Uterus (tissue), 4 donors: ENCODE results near the gene RTP1. TPM values are rescaled to one million over a fixed set of nuclear protein-coding genes. Genes with fewer than 3 reads are reported as not detected.

ENCODE experiments used
- DNase-seq, 2 donors: peaks; one replicate each; pipeline ENCODE4 v3.0.0-alpha.2; 2019 to 2020
- H3K27ac ChIP-seq, 2 donors: fragments of 200-600 bp; sonication (generic); 1 replicate in 1 of 2; 2 replicates in 1 of 2; pipeline ENCODE4 v1.5.1; 2016 to 2018
- H3K27me3 ChIP-seq, 2 donors: fragments of 200-600 bp; sonication (generic); one replicate each; pipeline ENCODE4 v1.5.1; 2018 to 2019; ENCODE audit warnings: control low read depth in 1 of 2
- H3K36me3 ChIP-seq, 2 donors: fragments of 200-600 bp; sonication (generic); one replicate each; pipeline ENCODE4 v1.5.1; 2019; ENCODE audit warnings: control low read depth in 1 of 2
- H3K4me1 ChIP-seq, 2 donors: fragments of 200-600 bp; sonication (generic); one replicate each; pipeline ENCODE4 v1.5.1; 2018 to 2019; ENCODE audit warnings: control low read depth in 1 of 2
- H3K4me3 ChIP-seq, 2 donors: fragments of 200-600 bp; sonication (generic); 1 replicate in 1 of 2; 2 replicates in 1 of 2; pipeline ENCODE4 v1.5.1; 2018 to 2019; ENCODE audit warnings: mild to moderate bottlenecking in 1 of 2
- H3K9me3 ChIP-seq, 2 donors: fragments of 200-600 bp; sonication (generic); one replicate each; pipeline ENCODE4 v1.5.1; 2019; ENCODE audit warnings: control low read depth in 1 of 2
- POLR2A ChIP-seq, 2 donors: fragments of 450-650 bp; IDR thresholded peaks; one replicate each; pipeline ENCODE4 v1.6.1; 2016; ENCODE audit warnings: antibody characterized with exemption in 2 of 2, mild to moderate bottlenecking in 1 of 2, moderate library complexity in 1 of 2
- intact Hi-C: fragments of 100-400 bp; cut with DNase I; formaldehyde crosslinking; loops from one replicate; pipeline ENCODE4 v1.15.1; 2023; ENCODE audit warnings: low total_unique reads
- total RNA-seq, 4 donors: library from RNA; depleted of rRNA in 3 of 4; stranded (reverse); fragments of >200 nt in 3 of 4; gene quantifications; one replicate each; pipeline versions ENCODE4 v1.1.0 to v1.2.4, GENCODE V29; 2014 to 2023
- TF ChIP-seq, protein P1 (sequence below), 4 experiments: fragments of 200-600 bp in 2 of 4; fragments of 450-650 bp in 2 of 4; sonication (generic) in 2 of 4; IDR thresholded peaks; one replicate each; pipeline ENCODE4 v1.5.1; 2016 to 2019; ENCODE audit warnings: antibody characterized with exemption in 4 of 4, mild to moderate bottlenecking in 2 of 4, moderate library complexity in 1 of 4
- donor health status: DM: yes; HTN: yes; CAD: no.

RTP1 gene
- total RNA-seq, 4 donors from 2014 or later = not detected

DNA sequence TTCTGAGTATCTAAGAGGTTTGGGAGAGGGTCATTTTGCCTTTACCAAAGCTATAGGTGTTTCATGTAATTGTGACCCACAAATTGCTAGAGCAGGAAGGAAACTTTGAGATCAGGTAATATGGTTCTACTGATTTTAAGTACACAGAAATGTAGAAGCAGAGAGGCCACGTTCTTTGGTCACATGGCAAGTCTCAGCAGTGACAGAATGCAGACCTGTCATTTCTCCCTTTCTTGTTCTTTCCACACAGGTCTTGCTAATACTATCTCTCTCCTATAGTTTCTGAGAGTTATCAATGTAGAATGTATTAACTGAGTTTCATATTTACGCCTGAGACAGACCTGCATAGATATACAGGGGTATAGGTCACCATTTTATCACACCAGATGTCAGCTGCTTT, 10.9 kb upstream of the RTP1 start:
- no peak for DNase-seq
- TF ChIP-seq, protein P1, sequence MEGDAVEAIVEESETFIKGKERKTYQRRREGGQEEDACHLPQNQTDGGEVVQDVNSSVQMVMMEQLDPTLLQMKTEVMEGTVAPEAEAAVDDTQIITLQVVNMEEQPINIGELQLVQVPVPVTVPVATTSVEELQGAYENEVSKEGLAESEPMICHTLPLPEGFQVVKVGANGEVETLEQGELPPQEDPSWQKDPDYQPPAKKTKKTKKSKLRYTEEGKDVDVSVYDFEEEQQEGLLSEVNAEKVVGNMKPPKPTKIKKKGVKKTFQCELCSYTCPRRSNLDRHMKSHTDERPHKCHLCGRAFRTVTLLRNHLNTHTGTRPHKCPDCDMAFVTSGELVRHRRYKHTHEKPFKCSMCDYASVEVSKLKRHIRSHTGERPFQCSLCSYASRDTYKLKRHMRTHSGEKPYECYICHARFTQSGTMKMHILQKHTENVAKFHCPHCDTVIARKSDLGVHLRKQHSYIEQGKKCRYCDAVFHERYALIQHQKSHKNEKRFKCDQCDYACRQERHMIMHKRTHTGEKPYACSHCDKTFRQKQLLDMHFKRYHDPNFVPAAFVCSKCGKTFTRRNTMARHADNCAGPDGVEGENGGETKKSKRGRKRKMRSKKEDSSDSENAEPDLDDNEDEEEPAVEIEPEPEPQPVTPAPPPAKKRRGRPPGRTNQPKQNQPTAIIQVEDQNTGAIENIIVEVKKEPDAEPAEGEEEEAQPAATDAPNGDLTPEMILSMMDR (IDR thresholded peaks at IDR 0.05) = no peak
- TF ChIP-seq POLR2A (IDR thresholded peaks at IDR 0.05) = no peak
- Histone ChIP-seq H3K36me3 (no peaks in the 10 kb centered on the region), H3K4me1 (no peaks in the 10 kb centered on the region), H3K27ac (peak overlapping the region; percentile 72 to 74), H3K4me3 (no peak overlapping the region), H3K27me3 (no peaks in the 10 kb centered on the region), H3K9me3 (no peaks in the 10 kb centered on the region)
- intact Hi-C loops = no loop called here

DNA sequence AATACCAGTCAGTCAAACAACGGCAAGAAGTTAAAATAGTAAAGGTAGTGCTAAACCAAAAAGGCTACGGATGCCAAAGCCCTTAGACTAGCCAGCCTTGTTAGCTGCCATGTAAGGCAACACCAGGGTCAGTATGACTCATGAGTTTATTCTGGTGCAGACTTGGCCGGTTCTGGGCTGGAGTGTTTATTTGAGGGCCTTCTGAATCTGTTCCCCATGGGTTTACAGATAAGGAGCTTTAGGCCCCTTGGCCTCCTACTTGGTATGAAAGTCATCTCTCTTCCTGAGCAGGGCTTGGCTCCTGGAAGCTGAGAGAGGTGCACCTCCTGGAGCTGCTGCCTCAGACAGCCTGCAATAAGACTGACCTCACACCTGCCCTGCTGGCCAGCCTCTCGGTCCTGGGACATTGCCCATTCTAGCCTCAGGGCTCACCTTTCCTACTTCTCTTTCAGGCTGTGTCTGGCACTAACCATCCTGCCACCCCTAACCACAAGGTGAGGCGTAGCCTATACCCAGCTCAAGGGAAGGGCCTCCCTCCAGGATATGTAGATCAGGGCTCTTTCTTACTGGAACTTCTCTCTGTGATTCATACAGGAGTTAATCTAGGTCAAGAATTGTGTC, 10.4 kb upstream of the RTP1 start:
- no peak for TF ChIP-seq POLR2A (IDR thresholded peaks at IDR 0.05)
- TF ChIP-seq, protein P1 (IDR thresholded peaks at IDR 0.05) = no peak
- H3K36me3 ChIP-seq = no peaks in the 10 kb centered on the region
- H3K4me1 ChIP-seq = no peaks in the 10 kb centered on the region
- peak; percentile 47 to 66 for DNase-seq
- H3K4me3 ChIP-seq = no peak overlapping the region
- H3K9me3 ChIP-seq = no peaks in the 10 kb centered on the region
- H3K27ac ChIP-seq = peak overlapping the region; percentile 72 to 74
- intact Hi-C loops = no loop called here
- H3K27me3 ChIP-seq = no peaks in the 10 kb centered on the region

DNA sequence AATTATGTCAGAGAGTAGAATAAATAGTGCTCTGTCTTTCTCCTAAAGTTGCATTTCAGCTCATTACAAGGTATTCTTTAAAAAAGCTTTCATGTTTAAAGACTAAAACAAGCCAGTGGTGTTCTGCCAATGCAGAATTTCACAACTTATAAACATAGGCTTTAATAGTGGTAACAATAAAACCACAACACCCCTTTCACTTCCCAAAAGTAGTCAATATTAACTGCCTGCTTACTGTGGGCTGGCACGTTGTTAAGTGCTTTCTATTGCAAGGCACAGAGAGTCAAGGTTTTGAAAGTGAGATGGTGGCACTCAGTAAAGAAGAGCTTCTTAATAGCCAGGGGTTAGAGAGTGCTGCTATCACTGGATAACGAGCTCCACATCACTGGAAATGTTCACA, 8.4 kb upstream of the RTP1 start:
- Histone ChIP-seq H3K4me3 (no peak overlapping the region), H3K27ac (no peak overlapping the region)
- intact Hi-C loops = no loop called here

DNA sequence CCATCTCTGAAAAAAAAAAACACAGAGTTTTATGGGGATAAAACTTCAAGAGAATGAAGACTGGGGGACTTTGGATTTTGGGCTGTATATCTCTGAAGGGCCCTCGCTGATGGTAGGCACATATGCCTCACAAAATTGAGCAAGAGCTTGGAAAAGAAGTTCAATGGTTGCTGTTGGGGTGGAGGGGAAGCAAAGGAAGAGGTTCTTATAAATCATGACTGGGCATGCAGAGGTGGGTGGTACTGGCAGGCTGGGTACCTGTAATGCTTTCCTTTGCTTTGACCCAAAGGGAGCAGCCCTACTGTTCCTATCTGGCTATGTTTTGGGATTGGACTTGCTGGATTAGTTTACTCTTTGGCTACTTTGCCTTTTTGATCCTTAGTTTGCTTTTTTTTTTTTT, 6.0 kb upstream of the RTP1 start:
- Histone ChIP-seq H3K4me1 (no peaks in the 10 kb centered on the region), H3K27ac (no peak overlapping the region), H3K27me3 (no peaks in the 10 kb centered on the region), H3K36me3 (no peaks in the 10 kb centered on the region), H3K4me3 (no peak overlapping the region), H3K9me3 (no peaks in the 10 kb centered on the region)
- TF ChIP-seq POLR2A (IDR thresholded peaks at IDR 0.05) = no peak
- TF ChIP-seq, protein P1 (IDR thresholded peaks at IDR 0.05) = no peak
- no peak for DNase-seq
- intact Hi-C loops = no loop called here

More for the DNA sequence above, 8.4 kb upstream of the RTP1 start:
- H3K36me3 ChIP-seq = no peaks in the 10 kb centered on the region
- no peak for DNase-seq
- no peaks in the 10 kb centered on the region for H3K27me3 ChIP-seq
- TF ChIP-seq POLR2A (IDR thresholded peaks at IDR 0.05) = no peak
- TF ChIP-seq, protein P1 (IDR thresholded peaks at IDR 0.05) = no peak
- no peaks in the 10 kb centered on the region for H3K4me1 ChIP-seq
- H3K9me3 ChIP-seq = no peaks in the 10 kb centered on the region

DNA sequence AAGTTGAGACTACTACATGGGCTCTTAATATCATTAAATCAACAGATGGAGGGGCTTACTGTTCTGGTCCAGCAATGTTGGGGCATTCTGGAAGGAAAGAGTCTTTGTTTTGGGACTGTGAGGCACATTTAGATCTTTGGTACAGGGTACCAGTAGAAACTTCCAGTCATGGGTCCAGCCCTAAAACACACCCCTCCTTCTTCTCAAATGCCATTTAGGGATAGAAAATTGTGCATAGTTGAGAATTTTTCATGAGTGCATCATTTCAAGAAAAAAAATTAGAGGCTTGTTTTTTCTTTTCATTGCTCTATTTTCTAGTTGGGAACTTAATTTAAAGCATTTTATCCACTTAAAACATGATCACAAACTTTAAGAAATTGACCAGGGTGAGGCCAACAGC, 4.1 kb upstream of the RTP1 start:
- H3K36me3 ChIP-seq = no peaks in the 10 kb centered on the region
- H3K27me3 ChIP-seq = no peaks in the 10 kb centered on the region
- H3K9me3 ChIP-seq = no peaks in the 10 kb centered on the region
- H3K4me1 ChIP-seq = no peaks in the 10 kb centered on the region
- intact Hi-C loops = no loop called here
- no peak overlapping the region for H3K27ac ChIP-seq
- DNase-seq = no peak
- no peak overlapping the region for H3K4me3 ChIP-seq
- TF ChIP-seq, protein P1 (IDR thresholded peaks at IDR 0.05) = no peak
- TF ChIP-seq POLR2A (IDR thresholded peaks at IDR 0.05) = no peak
